NT2/D1 (cell line): ENCODE results near the gene UQCRQ.

ENCODE experiments used
- DNase-seq: peaks from one replicate; pipeline ENCODE4 v3.0.0-alpha.2; 2011; ENCODE audit warnings: low read depth, low spot score
- H3K27me3 ChIP-seq: 2 replicates; pipeline ENCODE4 v1.6.0; 2011; ENCODE audit warnings: mild to moderate bottlenecking; ENCODE audit not compliant: insufficient read length, insufficient read depth
- H3K36me3 ChIP-seq: 2 replicates; pipeline ENCODE4 v1.6.1; 2011; ENCODE audit warnings: mild to moderate bottlenecking, low read length, mixed read lengths; ENCODE audit not compliant: insufficient read depth, insufficient read length
- H3K4me1 ChIP-seq: 2 replicates; pipeline ENCODE4 v1.5.1; 2011; ENCODE audit not compliant: insufficient read depth, insufficient read length
- H3K4me3 ChIP-seq: 2 replicates; pipeline ENCODE4 v1.5.1; 2011; ENCODE audit warnings: low read depth; ENCODE audit not compliant: insufficient read length
- H3K9ac ChIP-seq: 2 replicates; pipeline ENCODE4 v1.6.0; 2011; ENCODE audit warnings: low read depth; ENCODE audit not compliant: insufficient read length
- H3K9me3 ChIP-seq: 2 replicates; pipeline ENCODE4 v1.5.1; 2011; ENCODE audit warnings: mild to moderate bottlenecking, low read length; ENCODE audit not compliant: insufficient read depth
- SUZ12 ChIP-seq: IDR thresholded peaks from 2 replicates; pipeline ENCODE4 v1.6.1; 2011; ENCODE audit not compliant: insufficient read length, insufficient read depth; ENCODE audit errors: extremely low read depth
- YY1 ChIP-seq: IDR thresholded peaks from 2 replicates; pipeline ENCODE4 v1.6.1; 2011; ENCODE audit not compliant: insufficient read length, insufficient read depth
- ZNF274 ChIP-seq: IDR thresholded peaks from 2 replicates; pipeline ENCODE4 v1.6.1; 2011; ENCODE audit warnings: mild to moderate bottlenecking, low read depth, low read length

The UQCRQ gene

DNA sequence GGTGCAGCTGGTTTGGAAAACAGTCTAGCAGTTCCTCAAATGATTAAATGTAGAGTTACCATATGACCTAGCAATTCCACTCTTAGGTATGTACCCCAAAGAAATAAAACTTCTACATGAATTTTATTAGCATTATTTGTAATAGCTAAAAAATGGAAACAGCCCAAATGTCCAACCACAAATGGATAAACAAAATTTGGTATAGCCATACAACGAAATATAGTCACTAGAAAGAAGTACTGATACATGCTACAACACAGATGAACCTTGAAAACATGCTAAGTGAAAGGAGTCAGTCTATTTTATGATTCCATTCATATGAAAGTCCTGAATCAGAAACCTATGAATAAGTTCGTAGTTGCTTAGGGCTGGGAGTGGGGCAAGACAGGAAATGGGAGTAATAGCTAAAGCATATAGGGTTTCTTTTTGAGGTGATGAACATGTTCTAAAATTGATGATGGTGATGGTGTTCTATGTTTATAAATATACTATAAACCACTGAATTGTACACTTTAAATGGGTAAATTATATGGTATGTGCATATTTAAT is 6.5 kb upstream of the UQCRQ start:
- H3K9me3 ChIP-seq, result no peaks in the 10 kb centered on the region
- DNase-seq, result no peak
- no peak for TF ChIP-seq ZNF274
- H3K27me3 ChIP-seq, result no peaks in the 10 kb centered on the region
- no peaks in the 10 kb centered on the region for H3K4me1 ChIP-seq
- H3K36me3 ChIP-seq, result no peaks in the 10 kb centered on the region
- no peak overlapping the region for H3K4me3 ChIP-seq
- H3K9ac ChIP-seq, result no peak overlapping the region

DNA sequence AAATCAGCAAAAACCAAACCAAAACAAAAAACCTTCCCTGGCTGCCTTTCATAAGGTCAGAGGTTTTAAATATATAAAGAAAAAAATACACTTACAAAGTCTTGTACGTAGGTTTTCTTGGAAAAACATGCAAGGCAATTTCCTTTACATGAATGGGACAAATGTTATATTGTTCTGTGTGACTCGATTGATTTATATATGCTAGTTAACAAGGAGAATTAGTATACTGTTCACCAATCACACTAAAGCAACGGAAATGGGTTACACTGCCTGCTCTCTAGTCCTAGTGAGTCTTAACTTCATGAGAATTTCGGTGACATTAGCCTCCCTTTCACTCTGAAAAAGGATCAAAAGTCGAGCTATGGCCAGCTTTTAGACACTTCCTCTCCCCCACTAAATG is 5.7 kb upstream of the UQCRQ start:
- no peak for DNase-seq
- Histone ChIP-seq H3K9ac (no peak overlapping the region), H3K4me1 (no peaks in the 10 kb centered on the region), H3K4me3 (no peak overlapping the region), H3K36me3 (no peaks in the 10 kb centered on the region), H3K9me3 (no peaks in the 10 kb centered on the region), H3K27me3 (no peaks in the 10 kb centered on the region)
- TF ChIP-seq ZNF274 (no peak), SUZ12 (no peak), YY1 (no peak)

DNA sequence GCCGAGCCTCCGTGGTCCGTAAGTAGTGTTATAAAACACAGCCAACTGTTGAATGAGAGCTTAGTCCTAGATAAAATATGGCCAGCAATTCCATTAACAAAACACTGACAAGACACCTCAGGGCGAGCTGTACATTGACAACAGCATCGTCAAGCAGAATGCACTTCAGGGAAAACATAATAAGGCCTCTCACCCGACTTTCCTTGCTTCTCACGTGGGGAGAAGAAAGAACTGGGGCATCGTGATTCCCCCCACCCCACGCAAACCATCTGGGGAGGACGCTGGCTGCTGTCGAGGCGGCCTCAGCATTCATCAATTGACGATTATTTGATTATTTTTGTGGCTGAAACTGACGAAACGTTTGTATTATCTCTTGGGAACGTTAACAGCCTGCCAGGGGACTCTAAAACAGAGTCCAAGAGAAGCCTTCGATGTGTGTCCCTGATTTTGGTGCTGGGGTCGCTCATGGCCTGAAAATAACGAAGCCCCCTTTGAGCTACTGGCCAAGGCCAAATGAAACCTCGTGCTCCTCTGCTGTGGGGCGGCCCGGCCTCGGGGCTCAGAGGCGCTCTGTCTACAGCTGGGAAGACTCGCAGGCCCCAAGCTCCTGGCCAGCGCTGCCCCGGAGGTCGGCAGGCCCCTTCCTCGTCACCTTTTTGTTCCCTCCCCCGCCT is 637 bp upstream of the UQCRQ start:
- H3K4me1 ChIP-seq, result no peaks in the 10 kb centered on the region
- TF ChIP-seq YY1 (no peak), ZNF274 (no peak), SUZ12 (no peak)
- H3K36me3 ChIP-seq, result peaks cover 29% of the 10 kb centered on the region

DNA sequence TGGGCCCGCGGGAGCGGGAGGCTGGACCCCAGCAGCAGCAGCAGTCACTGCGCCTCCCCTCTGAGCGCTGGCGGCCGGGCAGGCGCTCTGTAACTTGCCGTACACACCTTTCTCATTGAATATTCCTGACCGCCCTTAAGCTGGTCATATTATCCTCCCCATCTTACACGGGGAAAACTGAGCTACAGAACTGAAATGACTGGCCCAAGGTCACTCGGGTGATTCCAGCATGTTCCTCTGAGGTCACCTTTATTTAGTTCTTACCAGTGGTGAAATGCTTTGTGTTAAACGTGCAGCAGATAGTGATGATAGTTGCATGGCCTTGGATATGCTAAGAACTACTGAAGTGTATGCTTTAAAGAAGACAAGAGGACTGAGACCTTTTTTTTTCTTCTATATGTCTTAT is 607 bp downstream of the UQCRQ start:
- Histone ChIP-seq H3K4me3 (peak overlapping the region; percentile 90), H3K27me3 (no peaks in the 10 kb centered on the region), H3K9me3 (no peaks in the 10 kb centered on the region), H3K9ac (peak overlapping the region; percentile 96), H3K4me1 (no peaks in the 10 kb centered on the region), H3K36me3 (peaks cover 39% of the 10 kb centered on the region)
- TF ChIP-seq ZNF274, result no peak
- DNase-seq, result no peak

More for the DNA sequence above, 637 bp upstream of the UQCRQ start:
- H3K9me3 ChIP-seq, result no peaks in the 10 kb centered on the region
- peak overlapping the region; percentile 74 for H3K9ac ChIP-seq
- no peaks in the 10 kb centered on the region for H3K27me3 ChIP-seq
- DNase-seq, result no peak
- peak overlapping the region; percentile 90 for H3K4me3 ChIP-seq

DNA sequence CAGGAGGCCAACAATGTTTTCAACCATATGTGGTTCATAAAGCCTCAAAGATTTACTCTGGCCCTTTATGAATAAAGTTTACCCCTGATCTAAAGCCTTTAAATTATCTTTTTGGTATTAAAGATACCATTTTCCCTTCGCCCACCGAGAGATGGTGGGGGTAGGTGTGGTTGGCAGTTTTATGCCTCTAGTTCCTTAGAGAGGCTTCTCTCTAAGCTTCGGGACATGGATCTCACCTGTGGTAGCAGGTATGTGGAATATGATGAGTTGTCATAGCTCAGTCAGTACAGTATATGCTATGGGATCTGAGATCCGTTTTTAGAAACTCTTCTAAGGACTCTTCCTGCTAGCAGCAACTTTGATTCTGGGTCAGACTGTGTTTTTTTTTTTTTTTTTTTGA is 2.3 kb downstream of the UQCRQ start:
- Histone ChIP-seq H3K27me3 (no peaks in the 10 kb centered on the region), H3K36me3 (peaks cover 43% of the 10 kb centered on the region), H3K9ac (no peak overlapping the region), H3K4me1 (no peaks in the 10 kb centered on the region), H3K9me3 (no peaks in the 10 kb centered on the region), H3K4me3 (no peak overlapping the region)
- TF ChIP-seq YY1, result no peak
- DNase-seq, result no peak

- no peaks in the 10 kb centered on the region for H3K4me1 ChIP-seq
- no peak overlapping the region for H3K4me3 ChIP-seq
- H3K36me3 ChIP-seq, result peaks cover 49% of the 10 kb centered on the region
- DNase-seq, result no peak
- H3K9ac ChIP-seq, result no peak overlapping the region
- TF ChIP-seq ZNF274 (no peak), SUZ12 (no peak), YY1 (no peak)
- no peaks in the 10 kb centered on the region for H3K27me3 ChIP-seq
- no peaks in the 10 kb centered on the region for H3K9me3 ChIP-seq
Observed at GRCh38 chr5:132870801-132871200, 4.4 kb downstream of the UQCRQ start.

- no peaks in the 10 kb centered on the region for H3K4me1 ChIP-seq
- H3K4me3 ChIP-seq, result no peak overlapping the region
- no peaks in the 10 kb centered on the region for H3K9me3 ChIP-seq
- no peak for DNase-seq
- H3K36me3 ChIP-seq, result peaks cover 49% of the 10 kb centered on the region
- no peaks in the 10 kb centered on the region for H3K27me3 ChIP-seq
- TF ChIP-seq ZNF274, result no peak
- TF ChIP-seq YY1, result no peak
- no peak for TF ChIP-seq SUZ12
- no peak overlapping the region for H3K9ac ChIP-seq
Observed at GRCh38 chr5:132871459-132872284, 5.2 kb downstream of the UQCRQ start.
